ENCODE measurements around the gene FOXP4.

FOXP4 gene

GRCh38 chr6:41587131-41587879, 41.1 kb downstream of the FOXP4 start:
- DNase-seq (ENCODE audit: low read depth, low spot score) = no peak
- H3K4me3 ChIP-seq (ENCODE audit: low read depth, low read length) = no peak overlapping the region
- TF ChIP-seq, protein P1, sequence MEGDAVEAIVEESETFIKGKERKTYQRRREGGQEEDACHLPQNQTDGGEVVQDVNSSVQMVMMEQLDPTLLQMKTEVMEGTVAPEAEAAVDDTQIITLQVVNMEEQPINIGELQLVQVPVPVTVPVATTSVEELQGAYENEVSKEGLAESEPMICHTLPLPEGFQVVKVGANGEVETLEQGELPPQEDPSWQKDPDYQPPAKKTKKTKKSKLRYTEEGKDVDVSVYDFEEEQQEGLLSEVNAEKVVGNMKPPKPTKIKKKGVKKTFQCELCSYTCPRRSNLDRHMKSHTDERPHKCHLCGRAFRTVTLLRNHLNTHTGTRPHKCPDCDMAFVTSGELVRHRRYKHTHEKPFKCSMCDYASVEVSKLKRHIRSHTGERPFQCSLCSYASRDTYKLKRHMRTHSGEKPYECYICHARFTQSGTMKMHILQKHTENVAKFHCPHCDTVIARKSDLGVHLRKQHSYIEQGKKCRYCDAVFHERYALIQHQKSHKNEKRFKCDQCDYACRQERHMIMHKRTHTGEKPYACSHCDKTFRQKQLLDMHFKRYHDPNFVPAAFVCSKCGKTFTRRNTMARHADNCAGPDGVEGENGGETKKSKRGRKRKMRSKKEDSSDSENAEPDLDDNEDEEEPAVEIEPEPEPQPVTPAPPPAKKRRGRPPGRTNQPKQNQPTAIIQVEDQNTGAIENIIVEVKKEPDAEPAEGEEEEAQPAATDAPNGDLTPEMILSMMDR (IDR thresholded peaks at IDR 0.05; ENCODE audit: low read depth, low read length) = no peak
- in situ Hi-C loops (cut with HindIII; ENCODE audit: low sequenced_read_pairs) = no loop called here

- in situ Hi-C loops (cut with HindIII; ENCODE audit: low sequenced_read_pairs) = no loop called here
These were observed 41.9 kb downstream of the FOXP4 start for GRCh38 chr6:41588111-41588510.

GRCh38 chr6:41589223-41589622, 43.0 kb downstream of the FOXP4 start:
- no peak overlapping the region for H3K4me3 ChIP-seq (ENCODE audit: low read depth, low read length)
- TF ChIP-seq, protein P1 (IDR thresholded peaks at IDR 0.05; ENCODE audit: low read depth, low read length) = no peak
- in situ Hi-C loops (cut with HindIII; ENCODE audit: low sequenced_read_pairs) = no loop called here
- DNase-seq (ENCODE audit: low read depth, low spot score) = no peak

More at GRCh38 chr6:41588111-41588510, 41.9 kb downstream of the FOXP4 start:
- DNase-seq (ENCODE audit: low read depth, low spot score) = no peak
- TF ChIP-seq, protein P1 (IDR thresholded peaks at IDR 0.05; ENCODE audit: low read depth, low read length) = no peak
- H3K4me3 ChIP-seq (ENCODE audit: low read depth, low read length) = no peak overlapping the region

DNA sequence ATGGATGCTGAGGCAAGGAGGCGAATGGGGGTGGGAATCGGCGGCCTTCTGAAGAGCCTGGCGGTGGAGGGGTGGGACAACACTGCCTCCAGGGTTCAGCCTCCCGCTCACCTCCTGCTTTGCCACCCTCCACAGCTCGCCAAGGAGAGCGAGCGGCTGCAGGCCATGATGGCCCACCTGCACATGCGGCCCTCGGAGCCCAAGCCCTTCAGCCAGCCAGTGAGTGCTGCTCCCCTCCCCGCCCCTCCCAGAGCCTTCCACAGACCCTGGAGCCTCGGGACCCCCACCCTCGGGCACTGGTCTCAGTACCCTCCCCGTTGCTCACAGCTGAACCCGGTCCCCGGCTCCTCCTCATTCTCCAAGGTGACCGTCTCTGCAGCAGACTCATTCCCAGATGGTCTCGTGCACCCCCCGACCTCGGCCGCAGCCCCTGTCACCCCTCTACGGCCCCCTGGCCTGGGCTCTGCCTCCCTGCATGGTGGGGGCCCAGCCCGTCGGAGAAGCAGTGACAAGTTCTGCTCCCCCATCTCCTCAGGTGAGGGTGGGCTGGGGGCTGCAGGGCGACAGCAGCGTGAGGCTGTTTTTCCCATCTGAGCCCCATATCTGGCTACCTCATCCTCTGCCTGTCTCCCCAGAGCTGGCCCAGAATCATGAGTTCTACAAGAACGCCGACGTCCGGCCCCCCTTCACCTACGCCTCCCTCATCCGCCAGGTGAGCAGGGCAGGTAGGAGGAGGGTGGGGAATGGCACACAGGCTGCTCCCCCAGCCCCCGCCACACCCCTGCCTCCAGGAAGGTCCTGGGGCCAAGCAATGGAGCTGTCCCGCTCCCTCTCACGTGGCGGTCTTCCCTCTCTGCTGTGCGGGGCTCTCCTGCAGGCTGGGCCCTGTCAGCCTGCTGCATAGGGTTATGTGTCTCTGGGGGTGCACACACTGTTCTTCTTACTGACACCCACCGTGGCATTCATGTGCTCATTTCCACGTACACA, 43.7 kb downstream of the FOXP4 start:
- in situ Hi-C loops (cut with HindIII; ENCODE audit: low sequenced_read_pairs) = no loop called here
- H3K4me3 ChIP-seq (ENCODE audit: low read depth, low read length) = no peak overlapping the region
- TF ChIP-seq, protein P1 (IDR thresholded peaks at IDR 0.05; ENCODE audit: low read depth, low read length) = no peak
- DNase-seq (ENCODE audit: low read depth, low spot score) = no peak

DNA sequence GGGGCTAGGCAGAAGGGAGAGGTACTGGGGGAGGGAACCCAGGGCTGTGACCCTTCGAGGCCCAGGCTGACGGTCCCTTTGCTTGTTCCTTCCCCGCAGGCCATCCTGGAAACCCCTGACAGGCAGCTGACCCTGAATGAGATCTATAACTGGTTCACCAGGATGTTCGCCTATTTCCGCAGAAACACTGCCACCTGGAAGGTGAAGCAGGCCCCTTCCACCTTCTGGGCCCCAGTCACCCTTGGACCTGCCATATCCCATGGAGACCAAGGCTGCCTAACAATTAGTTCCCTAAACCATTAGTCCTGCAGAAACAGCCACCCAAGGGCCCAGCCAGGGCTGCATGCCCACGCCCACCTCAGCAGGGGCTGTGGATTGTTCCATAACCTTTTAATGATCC, 44.9 kb downstream of the FOXP4 start:
- DNase-seq (ENCODE audit: low read depth, low spot score) = no peak
- no peak overlapping the region for H3K4me3 ChIP-seq (ENCODE audit: low read depth, low read length)
- TF ChIP-seq, protein P1 (IDR thresholded peaks at IDR 0.05; ENCODE audit: low read depth, low read length) = no peak
- in situ Hi-C loops (cut with HindIII; ENCODE audit: low sequenced_read_pairs) = no loop called here

- in situ Hi-C loops (cut with HindIII; ENCODE audit: low sequenced_read_pairs) = no loop called here
- no peak overlapping the region for H3K4me3 ChIP-seq (ENCODE audit: low read depth, low read length)
- DNase-seq (ENCODE audit: low read depth, low spot score) = peak; percentile 66
- TF ChIP-seq, protein P1 (IDR thresholded peaks at IDR 0.05; ENCODE audit: low read depth, low read length) = peak; percentile 91
These were observed 45.8 kb downstream of the FOXP4 start for GRCh38 chr6:41591859-41592502.
